Non-pigmented ciliary epithelial cell (primary cell): ENCODE measurements around the gene ARMH4.

Experiments used
- DNase-seq: peaks from one replicate; pipeline ENCODE4 v3.0.0-alpha.2; 2010; ENCODE audit warnings: low read depth

The ARMH4 gene

GRCh38 chr14:57960946-57961785 lies 190.8 kb downstream of the ARMH4 start:
- DNase-seq = no peak

GRCh38 chr14:57957441-57957840 lies 194.6 kb downstream of the ARMH4 start:
- no peak for DNase-seq
